ENCODE measurements around the gene MAMDC4.
"Not testable (repeated sequence)": the region's sequence is repeated elsewhere in the genome, so short reads cannot be mapped to it uniquely, and the experiment has no call there.

MAMDC4 gene

DNA sequence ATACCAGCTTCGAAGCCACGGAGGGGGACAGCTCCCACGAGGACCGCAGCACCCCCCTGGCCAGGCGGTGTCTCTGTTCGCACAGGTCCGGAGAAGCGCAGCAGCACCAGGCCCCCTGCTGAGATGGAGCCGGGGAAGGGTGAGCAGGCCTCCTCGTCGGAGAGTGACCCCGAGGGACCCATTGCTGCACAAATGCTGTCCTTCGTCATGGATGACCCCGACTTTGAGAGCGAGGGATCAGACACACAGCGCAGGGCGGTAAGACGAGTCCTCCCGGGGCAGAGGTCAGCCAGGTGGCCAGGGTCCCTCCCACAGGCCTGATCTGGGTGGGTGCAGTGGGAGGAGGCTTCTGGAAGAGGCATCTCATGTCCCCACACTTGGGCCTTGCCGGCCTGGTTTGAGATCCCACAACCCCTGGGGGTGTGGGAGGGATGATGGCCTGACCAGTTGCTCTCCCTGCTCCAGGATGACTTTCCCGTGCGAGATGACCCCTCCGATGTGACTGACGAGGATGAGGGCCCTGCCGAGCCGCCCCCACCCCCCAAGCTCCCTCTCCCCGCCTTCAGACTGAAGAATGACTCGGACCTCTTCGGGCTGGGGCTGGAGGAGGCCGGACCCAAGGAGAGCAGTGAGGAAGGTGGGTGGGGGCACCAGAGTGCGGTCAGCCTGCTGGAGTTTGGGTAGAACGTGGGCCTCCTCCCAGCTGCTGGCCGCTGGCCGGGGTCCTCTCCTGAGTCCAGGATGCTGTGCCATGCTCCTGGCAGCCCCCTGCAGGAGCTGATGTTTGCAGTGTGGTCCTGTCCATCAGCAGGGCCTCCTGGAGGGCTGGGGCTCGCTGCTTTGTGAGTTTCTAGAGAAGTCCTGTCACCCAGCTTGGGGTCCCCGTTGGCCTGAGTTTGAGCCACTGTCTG, 12.7 kb upstream of the MAMDC4 start:
- no peak for DNase-seq

DNA sequence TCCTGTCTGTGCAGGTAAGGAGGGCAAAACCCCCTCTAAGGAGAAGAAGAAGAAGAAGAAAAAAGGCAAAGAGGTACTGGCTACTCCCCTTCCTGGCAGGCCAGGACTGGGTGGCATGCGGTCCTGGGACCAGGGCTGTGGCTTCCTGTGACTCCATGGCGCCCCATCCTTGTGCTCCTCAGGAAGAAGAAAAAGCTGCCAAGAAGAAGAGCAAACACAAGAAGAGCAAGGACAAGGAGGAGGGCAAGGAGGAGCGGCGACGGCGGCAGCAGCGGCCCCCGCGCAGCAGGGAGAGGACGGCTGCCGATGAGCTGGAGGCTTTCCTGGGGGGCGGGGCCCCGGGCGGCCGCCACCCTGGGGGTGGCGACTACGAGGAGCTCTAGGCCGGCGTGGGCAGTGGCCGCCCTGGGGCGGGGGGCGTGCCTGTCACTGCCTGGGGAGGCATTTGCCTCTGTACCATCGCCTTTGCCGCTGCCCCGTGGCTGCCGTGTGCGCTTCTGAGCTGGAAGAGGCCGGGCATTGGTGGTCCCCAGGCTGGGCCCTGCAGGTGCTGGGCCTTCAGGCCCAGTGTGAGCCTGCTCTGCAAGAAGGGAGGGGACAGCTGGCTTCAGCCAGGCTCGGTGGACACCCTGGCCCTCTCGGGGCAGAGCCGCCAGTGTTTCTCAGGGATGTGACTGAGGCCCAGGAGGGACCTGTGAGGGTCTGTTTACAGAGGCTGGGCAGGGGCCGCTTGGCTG, 11.8 kb upstream of the MAMDC4 start:
- DNase-seq: no peak

DNA sequence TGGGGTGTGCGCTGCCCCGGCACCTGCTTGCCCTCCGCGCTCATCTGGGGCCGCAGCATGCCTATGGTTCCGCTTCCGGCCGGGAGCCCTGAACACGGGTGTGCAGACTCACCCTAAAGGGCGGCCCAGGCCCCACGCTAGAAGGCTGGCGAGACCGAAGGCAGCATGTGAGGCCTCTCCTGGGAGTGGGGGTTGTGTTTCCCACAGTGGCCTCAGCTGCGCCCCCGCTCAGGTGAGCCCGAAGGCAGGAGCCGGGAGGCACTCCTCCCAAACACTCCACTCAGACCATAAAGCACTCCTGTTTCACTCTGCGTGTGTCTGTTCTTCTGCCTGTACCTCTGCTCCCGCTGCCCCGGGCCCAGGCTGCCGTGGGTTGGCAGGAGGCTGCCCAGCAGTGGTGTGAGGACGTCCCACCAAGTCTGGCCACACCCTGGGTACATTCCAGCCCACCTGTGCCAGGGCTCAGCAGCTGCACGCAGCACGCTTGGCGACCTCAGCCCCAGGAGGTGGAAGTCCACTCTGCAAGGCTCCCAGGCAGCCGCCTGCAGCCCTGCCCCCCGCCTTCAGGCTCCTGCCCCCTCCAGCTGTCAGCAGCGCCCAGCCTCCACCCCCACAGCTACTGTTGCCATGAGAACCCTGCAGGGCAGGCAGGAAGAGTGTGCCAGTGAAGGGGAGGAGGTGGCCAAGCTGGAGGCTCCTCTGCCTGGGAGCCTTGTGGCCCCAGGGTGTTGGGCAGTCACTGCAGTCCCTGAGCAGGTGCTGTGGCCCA, 11.1 kb upstream of the MAMDC4 start:
- DNase-seq: no peak

DNA sequence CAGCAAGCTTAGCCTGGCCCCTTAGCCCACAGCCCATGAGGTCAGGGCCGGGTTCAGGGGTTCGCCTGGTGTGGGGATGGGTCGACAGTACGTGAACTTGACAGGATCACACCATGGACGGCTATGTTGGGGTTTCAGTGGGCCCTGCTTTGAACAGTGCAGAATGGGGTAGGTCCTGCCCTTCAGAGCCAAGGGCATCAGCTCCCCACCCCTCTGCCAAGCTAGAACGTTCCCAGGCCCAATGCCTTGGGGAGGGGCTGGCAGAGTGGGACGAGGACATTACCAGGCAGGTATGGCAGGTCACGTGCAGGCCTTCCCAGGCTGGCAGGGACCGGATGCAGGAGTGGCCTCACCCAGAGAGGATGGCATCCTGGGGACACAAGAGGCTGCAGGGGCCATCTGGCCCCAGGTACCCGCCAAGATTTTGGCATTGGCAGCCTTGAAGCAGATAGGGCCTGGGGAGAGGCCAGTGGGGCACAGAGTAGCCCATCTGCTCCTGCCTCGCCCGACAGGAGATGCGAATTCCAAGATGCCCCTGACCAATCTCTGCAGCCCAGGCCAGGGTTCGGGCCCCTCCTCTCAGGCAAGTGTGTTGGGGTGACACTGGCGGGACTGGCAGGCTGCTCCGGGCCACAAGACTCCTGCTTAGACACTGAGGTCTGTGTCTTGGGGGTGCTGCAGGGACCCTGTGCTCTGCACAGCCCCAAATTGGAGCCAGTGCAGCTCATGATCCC, 10.3 kb upstream of the MAMDC4 start:
- not testable (repeated sequence) for DNase-seq

- peak; percentile 77 for DNase-seq
These were observed 9.7 kb upstream of the MAMDC4 start, which contains the start of gene AJM1 for GRCh38 chr9:136842380-136842948. Gene AJM1 (plus strand): TSS chr9:136842478. CDS start chr9:136844415, 1,937 bp downstream.

DNA sequence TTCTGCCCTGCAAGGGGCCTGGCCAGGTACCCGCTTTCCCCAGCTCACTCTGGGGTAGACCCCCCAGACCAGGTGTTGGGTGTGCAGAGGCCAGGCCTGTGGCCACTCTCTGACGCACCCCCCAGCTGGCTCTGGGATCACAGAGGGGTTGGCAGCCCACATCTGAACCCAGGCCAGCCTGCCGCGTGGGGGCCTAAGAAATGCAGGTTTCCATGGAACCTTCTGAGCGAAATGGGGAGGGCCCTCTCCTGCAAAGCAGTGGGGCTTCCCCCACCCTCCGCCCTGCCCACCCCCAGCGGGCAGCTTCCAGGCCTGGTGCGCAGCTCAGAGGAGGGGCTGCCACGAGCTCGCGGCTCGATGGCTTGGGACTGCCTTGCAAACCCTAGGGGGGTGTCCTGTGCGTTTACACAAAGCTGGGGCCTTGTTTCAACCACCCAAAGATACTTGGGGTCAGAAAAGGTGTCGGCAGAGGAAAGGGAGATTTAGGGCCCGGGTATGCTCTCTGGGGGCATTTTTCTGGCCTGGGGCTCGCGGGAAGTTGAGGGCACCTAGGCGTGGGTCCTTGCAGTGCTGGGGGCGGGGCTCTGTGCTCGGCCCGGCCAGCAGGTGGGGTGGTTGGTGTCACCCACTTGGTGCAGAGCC, 8.9 kb upstream of the MAMDC4 start:
- not testable (repeated sequence) for DNase-seq

DNA sequence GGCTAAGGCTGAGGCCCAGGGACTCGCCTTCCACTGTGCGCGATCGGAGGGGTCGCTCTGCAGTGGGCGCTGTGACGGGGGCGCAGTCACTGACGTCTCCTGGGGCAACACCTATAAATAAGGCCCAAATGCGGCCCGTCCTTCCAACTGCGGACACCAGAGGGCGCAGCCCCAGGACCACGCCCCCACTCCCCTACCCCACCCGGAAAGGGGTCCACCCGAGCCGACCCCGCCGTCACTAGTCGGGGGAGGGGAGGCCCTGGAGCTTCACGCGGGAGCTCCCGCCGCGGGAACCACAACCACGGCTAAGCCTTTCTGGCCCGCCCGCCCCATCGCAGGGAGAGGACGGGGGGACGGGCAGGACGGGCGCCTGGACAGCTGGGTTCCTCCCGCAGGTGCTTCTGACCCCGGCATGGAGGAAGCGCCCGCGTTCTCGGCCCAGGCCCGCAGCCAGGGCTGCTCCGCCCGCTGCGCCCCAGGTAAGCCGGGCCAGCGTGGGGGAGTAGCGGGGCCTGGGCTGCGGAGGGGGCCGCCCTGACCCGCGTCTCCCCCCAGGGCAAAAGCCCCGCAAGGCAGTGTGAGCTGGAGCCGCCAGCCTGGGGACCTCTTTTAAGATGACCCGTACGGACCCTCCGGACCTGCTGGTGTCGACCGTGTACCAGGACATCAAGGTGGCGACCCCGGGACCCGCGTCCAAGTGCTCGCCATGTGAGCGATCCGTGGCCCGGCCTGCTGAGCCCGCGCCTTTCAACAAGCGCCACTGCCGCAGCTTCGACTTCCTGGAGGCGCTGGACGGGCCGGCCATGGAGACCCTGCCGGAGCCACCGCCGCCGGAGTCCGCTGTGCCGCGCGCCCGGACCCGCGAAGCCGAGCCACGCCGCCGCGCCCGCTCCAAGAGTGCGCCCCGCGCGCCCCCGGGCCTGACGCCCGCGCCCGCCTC, 8.1 kb upstream of the MAMDC4 start:
- peak; percentile 39 for DNase-seq

- no peak for DNase-seq
These were observed 7.2 kb upstream of the MAMDC4 start for GRCh38 chr9:136844761-136845464.

GRCh38 chr9:136845465-136846260, 6.5 kb upstream of the MAMDC4 start:
- DNase-seq: no peak

- peak; percentile 5 for DNase-seq
These were observed 5.6 kb upstream of the MAMDC4 start for GRCh38 chr9:136846376-136847087.

GRCh38 chr9:136847088-136847825, 4.9 kb upstream of the MAMDC4 start:
- peak; percentile 43 for DNase-seq

GRCh38 chr9:136847826-136848392, 4.2 kb upstream of the MAMDC4 start:
- DNase-seq: peak; percentile 91

DNA sequence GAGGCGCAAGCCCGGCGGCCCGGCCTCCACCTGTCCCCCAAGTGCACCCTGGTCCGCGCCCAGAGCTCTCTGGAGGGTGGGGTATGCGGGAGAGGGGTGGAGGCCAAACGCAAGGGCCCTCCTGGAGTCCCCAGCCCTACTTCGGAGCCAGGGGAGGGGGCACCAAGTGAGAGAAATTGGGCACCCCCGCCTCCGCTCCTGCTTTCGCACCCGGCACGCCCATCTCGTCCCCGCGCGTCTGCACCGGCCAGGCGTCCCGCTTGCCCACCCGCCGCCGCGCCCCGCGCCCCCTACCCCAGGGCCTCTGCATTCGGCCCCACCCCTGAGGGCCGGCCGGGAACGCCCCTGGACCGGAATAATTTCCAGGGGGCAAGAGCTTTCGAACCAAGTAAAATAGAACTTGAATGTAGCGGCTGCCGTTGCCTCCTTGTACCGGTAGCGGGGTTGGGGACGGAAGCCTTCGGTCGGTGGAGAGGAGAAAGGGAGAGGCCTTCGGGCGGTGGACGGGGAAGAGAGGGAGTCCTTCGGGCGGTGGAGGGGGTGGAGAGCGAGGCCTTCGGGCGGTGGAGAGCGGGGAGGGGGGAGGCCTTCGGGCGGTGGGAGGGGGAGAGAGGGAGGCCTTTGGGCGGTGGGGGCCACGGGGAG, 3.6 kb upstream of the MAMDC4 start:
- DNase-seq: peak; percentile 42

- DNase-seq: peak; percentile 99
These were observed 2.8 kb upstream of the MAMDC4 start, which contains the start of gene PHPT1 for GRCh38 chr9:136849038-136849959. Gene PHPT1 (plus strand): TSS chr9:136849409. CDS start chr9:136849431, 22 bp downstream.

All from suppressor macrophage treated with lipopolysaccharide for 4 hours (primary cell).